ENCODE measurements around the gene CNPY1. TPM values are rescaled to one million over a fixed set of nuclear protein-coding genes. Genes with fewer than 3 reads are reported as not detected.

CNPY1 gene
- polyA plus RNA-seq, 1 of the 3 experiments (the other 2 are of a cell fraction): not detected

DNA sequence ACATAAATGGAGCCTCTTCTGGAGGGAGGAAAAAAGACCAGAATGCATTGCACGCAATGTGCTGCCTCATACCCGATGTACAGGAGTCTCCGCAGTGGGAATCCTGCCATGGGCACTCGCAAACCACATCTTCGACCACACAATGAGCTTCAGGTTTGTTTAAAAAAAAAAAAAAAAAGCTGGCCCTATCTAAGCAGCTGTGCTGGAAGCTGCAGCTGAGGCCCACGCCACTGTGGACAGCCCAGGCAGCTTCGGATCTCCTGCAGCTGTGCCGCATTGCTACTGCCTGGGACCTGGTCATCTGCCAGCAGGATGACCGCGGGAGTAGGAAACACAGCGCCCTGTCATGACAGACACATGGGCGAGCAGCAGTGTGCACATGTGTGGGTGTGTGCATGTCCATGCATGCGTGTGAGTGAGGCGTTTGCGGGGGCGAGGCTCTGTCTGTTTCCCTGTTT is 62.5 kb downstream of the CNPY1 start:
- 9% methylated on average over 16 of the region's 16 CpGs for WGBS (ENCODE audit: low lambda C conversion rate)
- Histone ChIP-seq H3F3A (replicated peaks; ENCODE audit: insufficient read depth) (peaks cover 4% of the 10 kb centered on the region), H3K4me2 (0 out of 2 replicates have a peak overlapping the region, but pooled peaks have one; percentile 14), H3K27me3 (ENCODE audit: insufficient read depth) (peaks cover 79% of the 10 kb centered on the region), H3K4me3 (ENCODE audit: low read depth in 2 of 2, low read length in 1 of 2) (no peak overlapping the region), H3K9me3 (no peaks in the 10 kb centered on the region), H3K79me2 (ENCODE audit: insufficient read depth) (no peaks in the 10 kb centered on the region), H3K4me1 (ENCODE audit: control insufficient read depth in 1 of 2, insufficient read depth in 2 of 2, low read depth in 1 of 2, low read length in 1 of 2) (peaks cover 0 to 3% of the 10 kb centered on the region in 2 experiments; a peak in 1 of 4 replicates), H3K36me3 (replicated peaks in 1 of 2; ENCODE audit: control insufficient read depth in 1 of 2, insufficient read depth in 2 of 2, low read length in 1 of 2) (no peaks in the 10 kb centered on the region), H4K20me1 (ENCODE audit: insufficient read depth) (no peaks in the 10 kb centered on the region), H2AFZ (ENCODE audit: low read depth) (no peak overlapping the region), H3K9me2 (no peaks in the 10 kb centered on the region), H3K9ac (no peak overlapping the region), H3K27ac (ENCODE audit: low read depth in 2 of 2, low read length in 1 of 2) (no peak overlapping the region)
- ChIA-PET CTCF (interaction anchor here (1.2 kb wide), 1 partner anchor 49 kb away, joined by 3 read pairs; no protein-coding TSS in a partner anchor), POLR2A (no interaction called here)
- DNase-seq: peak; percentile 52
- TF ChIP-seq MXI1 (IDR thresholded peaks at IDR 0.05; ENCODE audit: low read depth, low read length) (0 out of 2 replicates have a peak, but pooled peaks have one; percentile 39), POLR2AphosphoS5 (IDR thresholded peaks at IDR 0.05; ENCODE audit: low read depth, low read length) (no peak)

GRCh38 chr7:155483245-155483644 is 63.1 kb downstream of the CNPY1 start:
- H3K4me3 ChIP-seq (ENCODE audit: low read depth in 2 of 2, low read length in 1 of 2): no peak overlapping the region
- peaks cover 73% of the 10 kb centered on the region for H3K27me3 ChIP-seq (ENCODE audit: insufficient read depth)
- H2AFZ ChIP-seq (ENCODE audit: low read depth): no peak overlapping the region
- DNase-seq: no peak
- no peak overlapping the region for H3K4me2 ChIP-seq
- H3K79me2 ChIP-seq (ENCODE audit: insufficient read depth): no peaks in the 10 kb centered on the region
- H3K36me3 ChIP-seq (replicated peaks in 1 of 2; ENCODE audit: control insufficient read depth in 1 of 2, insufficient read depth in 2 of 2, low read length in 1 of 2): no peaks in the 10 kb centered on the region
- peaks cover 4% of the 10 kb centered on the region for H3F3A ChIP-seq (replicated peaks; ENCODE audit: insufficient read depth)
- WGBS (ENCODE audit: low lambda C conversion rate): 24% methylated on average over 13 of the region's 13 CpGs
- peaks cover 0 to 3% of the 10 kb centered on the region in 2 experiments; a peak in 1 of 4 replicates for H3K4me1 ChIP-seq (ENCODE audit: control insufficient read depth in 1 of 2, insufficient read depth in 2 of 2, low read depth in 1 of 2, low read length in 1 of 2)
- POLR2A ChIA-PET: no interaction called here
- H3K27ac ChIP-seq (ENCODE audit: low read depth in 2 of 2, low read length in 1 of 2): no peak overlapping the region
- no peaks in the 10 kb centered on the region for H3K9me2 ChIP-seq
- TF ChIP-seq TAF1 (IDR thresholded peaks at IDR 0.05; ENCODE audit: borderline replicate concordance, low read depth, low read length): no peak
- TF ChIP-seq GABPA (IDR thresholded peaks at IDR 0.05; ENCODE audit: low read depth): no peak
- no peak for TF ChIP-seq ELF1 (IDR thresholded peaks at IDR 0.05)
- TF ChIP-seq, protein P1, sequence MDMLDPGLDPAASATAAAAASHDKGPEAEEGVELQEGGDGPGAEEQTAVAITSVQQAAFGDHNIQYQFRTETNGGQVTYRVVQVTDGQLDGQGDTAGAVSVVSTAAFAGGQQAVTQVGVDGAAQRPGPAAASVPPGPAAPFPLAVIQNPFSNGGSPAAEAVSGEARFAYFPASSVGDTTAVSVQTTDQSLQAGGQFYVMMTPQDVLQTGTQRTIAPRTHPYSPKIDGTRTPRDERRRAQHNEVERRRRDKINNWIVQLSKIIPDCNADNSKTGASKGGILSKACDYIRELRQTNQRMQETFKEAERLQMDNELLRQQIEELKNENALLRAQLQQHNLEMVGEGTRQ (IDR thresholded peaks at IDR 0.05; ENCODE audit: borderline replicate concordance, low read depth, low read length): no peak
- no peak for TF ChIP-seq FOXM1 (IDR thresholded peaks at IDR 0.05; ENCODE audit: low read depth)
- no peak for TF ChIP-seq EZH2phosphoT487 (IDR thresholded peaks at IDR 0.05; ENCODE audit: borderline replicate concordance, low read depth)
- TF ChIP-seq NFIC (IDR thresholded peaks at IDR 0.05; ENCODE audit: borderline replicate concordance): no peak
- no peaks in the 10 kb centered on the region for H4K20me1 ChIP-seq (ENCODE audit: insufficient read depth)
- H3K9me3 ChIP-seq: no peaks in the 10 kb centered on the region
- CTCF ChIA-PET: no interaction called here
- no peak overlapping the region for H3K9ac ChIP-seq

- H3K9me3 ChIP-seq: no peaks in the 10 kb centered on the region
- H2AFZ ChIP-seq (ENCODE audit: low read depth): no peak overlapping the region
- H3K9ac ChIP-seq: no peak overlapping the region
- no peaks in the 10 kb centered on the region for H3K9me2 ChIP-seq
- H3K4me1 ChIP-seq (ENCODE audit: control insufficient read depth in 1 of 2, insufficient read depth in 2 of 2, low read depth in 1 of 2, low read length in 1 of 2): peaks cover 0 to 3% of the 10 kb centered on the region in 2 experiments; a peak in 1 of 4 replicates
- DNase-seq: no peak
- H3K27ac ChIP-seq (ENCODE audit: low read depth in 2 of 2, low read length in 1 of 2): no peak overlapping the region
- ChIA-PET CTCF (no interaction called here), POLR2A (no interaction called here)
- peaks cover 4% of the 10 kb centered on the region for H3F3A ChIP-seq (replicated peaks; ENCODE audit: insufficient read depth)
- H4K20me1 ChIP-seq (ENCODE audit: insufficient read depth): no peaks in the 10 kb centered on the region
- 8% methylated on average over 16 of the region's 17 CpGs for WGBS (ENCODE audit: low lambda C conversion rate)
- no peaks in the 10 kb centered on the region for H3K36me3 ChIP-seq (replicated peaks in 1 of 2; ENCODE audit: control insufficient read depth in 1 of 2, insufficient read depth in 2 of 2, low read length in 1 of 2)
- H3K27me3 ChIP-seq (ENCODE audit: insufficient read depth): peaks cover 71% of the 10 kb centered on the region
- H3K4me3 ChIP-seq (ENCODE audit: low read depth in 2 of 2, low read length in 1 of 2): no peak overlapping the region
- H3K79me2 ChIP-seq (ENCODE audit: insufficient read depth): no peaks in the 10 kb centered on the region
- no peak overlapping the region for H3K4me2 ChIP-seq
- TF ChIP-seq FOXJ3 (CRISPR knock-in tag; IDR thresholded peaks at IDR 0.05) (no peak), MEF2A (IDR thresholded peaks at IDR 0.05; ENCODE audit: borderline replicate concordance, low read depth) (no peak), YY1 (IDR thresholded peaks at IDR 0.05; ENCODE audit: low read depth) (no peak), FOSL2 (IDR thresholded peaks at IDR 0.05; ENCODE audit: borderline replicate concordance, low read depth) (no peak), CHD2 (IDR thresholded peaks at IDR 0.05; ENCODE audit: low read length, partially characterized antibody) (no peak), SIN3A (IDR thresholded peaks at IDR 0.05; ENCODE audit: borderline replicate concordance, low read depth, low read length) (no peak), EZH2phosphoT487 (IDR thresholded peaks at IDR 0.05; ENCODE audit: borderline replicate concordance, low read depth) (no peak), RAD21 (IDR thresholded peaks at IDR 0.05; ENCODE audit: low read length) (no peak), RCOR1 (IDR thresholded peaks at IDR 0.05; ENCODE audit: low read length) (no peak), NFIC (IDR thresholded peaks at IDR 0.05; ENCODE audit: borderline replicate concordance) (no peak), RFX5 (IDR thresholded peaks at IDR 0.05; ENCODE audit: low read length) (no peak), TEAD4 (IDR thresholded peaks at IDR 0.05; ENCODE audit: borderline replicate concordance, insufficient read depth) (no peak), PBX3 (IDR thresholded peaks at IDR 0.05) (no peak), POLR2AphosphoS5 (IDR thresholded peaks at IDR 0.05; ENCODE audit: low read depth, low read length) (no peak)
Measured at GRCh38 chr7:155482511-155483183, 63.7 kb downstream of the CNPY1 start.

Measured in SK-N-SH (cell line).